ENCODE results near the gene AMPD3. TPM values are rescaled to one million over a fixed set of nuclear protein-coding genes. Genes with fewer than 3 reads are reported as not detected.

AMPD3 gene
- total RNA-seq, 2 experiments from 2014 or later = 20.2 to 20.7 TPM

GRCh38 chr11:10539339-10539738 lies 84.3 kb downstream of the AMPD3 start:
- Mint-ChIP-seq H3K4me3 (peak overlapping the region; percentile 88), H3K27ac (no peak overlapping the region), H3K4me1 (peaks cover 30% of the 10 kb centered on the region), H3K27me3 (no peaks in the 10 kb centered on the region), H3K36me3 (peaks cover 3% of the 10 kb centered on the region), H3K9me3 (no peaks in the 10 kb centered on the region)
- no peak for DNase-seq

- H3K27me3 Mint-ChIP-seq = no peaks in the 10 kb centered on the region
- DNase-seq = no peak
- peaks cover 3% of the 10 kb centered on the region for H3K36me3 Mint-ChIP-seq
- peak overlapping the region; percentile 83 for H3K27ac Mint-ChIP-seq
- H3K9me3 Mint-ChIP-seq = no peaks in the 10 kb centered on the region
- peak overlapping the region; percentile 88 for H3K4me3 Mint-ChIP-seq
- peaks cover 30% of the 10 kb centered on the region for H3K4me1 Mint-ChIP-seq
Observed at GRCh38 chr11:10540546-10540914, 85.5 kb downstream of the AMPD3 start.

DNA sequence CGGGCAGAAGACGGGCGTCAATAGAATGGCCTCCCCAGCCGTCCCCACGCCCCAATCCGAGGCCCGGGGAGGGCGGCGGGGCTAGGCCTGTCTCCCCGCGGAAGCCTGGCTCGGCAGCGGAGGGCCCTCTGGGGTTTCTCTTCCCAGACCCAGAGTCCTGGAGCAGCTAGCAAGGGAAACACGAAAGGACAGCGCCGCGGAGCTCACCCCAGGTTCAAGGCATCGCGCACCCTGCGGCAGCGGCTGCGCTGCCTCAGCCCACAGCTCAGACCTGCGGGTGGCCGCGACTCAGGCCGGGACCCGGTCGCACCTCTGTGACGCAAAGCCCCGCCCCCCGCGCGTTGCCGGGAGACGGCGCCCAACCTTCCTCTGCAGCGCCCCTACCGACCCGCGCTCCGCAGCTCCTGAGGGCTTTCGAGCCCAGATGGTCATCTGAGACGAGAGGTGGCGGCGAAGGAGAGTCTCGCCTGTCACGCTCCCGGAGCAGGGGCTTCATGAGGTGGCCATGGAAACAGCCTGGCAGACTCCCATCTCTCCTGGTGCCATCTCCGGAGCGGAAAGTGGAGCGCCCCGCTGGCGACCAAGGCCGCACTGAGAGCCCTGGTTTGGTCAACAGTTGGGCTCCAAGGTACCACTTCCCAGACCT lies 86.0 kb downstream of the AMPD3 start, which contains the start of gene RNF141:
TSS of gene RNF141 (minus strand) at position 273 of the 646 bp plus-strand sequence. CDS start 7,029 bp downstream, outside the sequence.
- Mint-ChIP-seq H3K4me1 (peaks cover 26% of the 10 kb centered on the region), H3K27me3 (no peaks in the 10 kb centered on the region), H3K9me3 (no peaks in the 10 kb centered on the region), H3K27ac (peak within 1 kb of the TSS; percentile 83), H3K36me3 (peaks cover 2% of the 10 kb centered on the region), H3K4me3 (peak within 1 kb of the TSS; percentile 88)
- DNase-seq = peak; percentile 97

DNA sequence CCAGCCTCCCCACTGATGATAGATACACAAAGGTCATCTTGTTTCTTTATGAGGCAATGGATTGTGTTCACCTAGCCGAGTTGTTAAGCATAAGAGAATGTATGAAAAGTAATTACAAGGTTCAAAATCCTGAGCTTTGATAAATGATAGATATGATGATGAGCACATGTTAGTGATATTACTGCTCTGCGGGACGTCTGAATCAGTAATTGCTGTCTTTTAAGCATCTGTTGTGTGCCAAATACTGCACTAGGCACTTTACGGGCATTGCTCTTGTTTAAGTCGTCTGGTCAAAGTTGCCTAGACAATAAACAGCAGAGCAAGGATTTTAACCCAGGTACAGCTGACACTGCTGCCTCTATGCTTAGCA lies 86.5 kb downstream of the AMPD3 start:
- H3K4me3 Mint-ChIP-seq = peak overlapping the region; percentile 88
- H3K4me1 Mint-ChIP-seq = peaks cover 21% of the 10 kb centered on the region
- no peaks in the 10 kb centered on the region for H3K27me3 Mint-ChIP-seq
- peaks cover 2% of the 10 kb centered on the region for H3K36me3 Mint-ChIP-seq
- H3K9me3 Mint-ChIP-seq = no peaks in the 10 kb centered on the region
- no peak for DNase-seq
- H3K27ac Mint-ChIP-seq = peak overlapping the region; percentile 44

GRCh38 chr11:10542776-10543175 lies 87.7 kb downstream of the AMPD3 start:
- H3K36me3 Mint-ChIP-seq = peaks cover 2% of the 10 kb centered on the region
- no peak for DNase-seq
- no peaks in the 10 kb centered on the region for H3K9me3 Mint-ChIP-seq
- peaks cover 16% of the 10 kb centered on the region for H3K4me1 Mint-ChIP-seq
- peaks cover 5% of the 10 kb centered on the region for H3K27me3 Mint-ChIP-seq
- H3K4me3 Mint-ChIP-seq = no peak overlapping the region
- H3K27ac Mint-ChIP-seq = no peak overlapping the region

- Mint-ChIP-seq H3K4me3 (no peak overlapping the region), H3K4me1 (peaks cover 10% of the 10 kb centered on the region), H3K27me3 (peaks cover 11% of the 10 kb centered on the region), H3K9me3 (no peaks in the 10 kb centered on the region), H3K36me3 (no peaks in the 10 kb centered on the region), H3K27ac (no peak overlapping the region)
- no peak for DNase-seq
Observed at GRCh38 chr11:10543782-10544181, 88.7 kb downstream of the AMPD3 start.

- peaks cover 3% of the 10 kb centered on the region for H3K4me1 Mint-ChIP-seq
- no peaks in the 10 kb centered on the region for H3K36me3 Mint-ChIP-seq
- no peaks in the 10 kb centered on the region for H3K9me3 Mint-ChIP-seq
- no peak overlapping the region for H3K27ac Mint-ChIP-seq
- no peak overlapping the region for H3K4me3 Mint-ChIP-seq
- no peak for DNase-seq
- peaks cover 11% of the 10 kb centered on the region for H3K27me3 Mint-ChIP-seq
Observed at GRCh38 chr11:10544491-10545465, 89.7 kb downstream of the AMPD3 start.

- no peak overlapping the region for H3K27ac Mint-ChIP-seq
- H3K4me1 Mint-ChIP-seq = no peaks in the 10 kb centered on the region
- peaks cover 11% of the 10 kb centered on the region for H3K27me3 Mint-ChIP-seq
- H3K4me3 Mint-ChIP-seq = no peak overlapping the region
- DNase-seq = no peak
- H3K9me3 Mint-ChIP-seq = peaks cover 4% of the 10 kb centered on the region
- H3K36me3 Mint-ChIP-seq = no peaks in the 10 kb centered on the region
Observed at GRCh38 chr11:10550503-10551289, 95.6 kb downstream of the AMPD3 start.

- Mint-ChIP-seq H3K27me3 (peaks cover 11% of the 10 kb centered on the region), H3K27ac (no peak overlapping the region), H3K9me3 (peaks cover 4% of the 10 kb centered on the region), H3K4me3 (no peak overlapping the region), H3K36me3 (no peaks in the 10 kb centered on the region), H3K4me1 (no peaks in the 10 kb centered on the region)
- no peak for DNase-seq
Observed at GRCh38 chr11:10551290-10551592, 96.2 kb downstream of the AMPD3 start.

- no peak overlapping the region for H3K4me3 Mint-ChIP-seq
- no peak overlapping the region for H3K27ac Mint-ChIP-seq
- H3K27me3 Mint-ChIP-seq = peaks cover 15% of the 10 kb centered on the region
- no peaks in the 10 kb centered on the region for H3K4me1 Mint-ChIP-seq
- H3K9me3 Mint-ChIP-seq = peaks cover 4% of the 10 kb centered on the region
- DNase-seq = no peak
- no peaks in the 10 kb centered on the region for H3K36me3 Mint-ChIP-seq
Observed at GRCh38 chr11:10551845-10552352, 96.8 kb downstream of the AMPD3 start.

DNA sequence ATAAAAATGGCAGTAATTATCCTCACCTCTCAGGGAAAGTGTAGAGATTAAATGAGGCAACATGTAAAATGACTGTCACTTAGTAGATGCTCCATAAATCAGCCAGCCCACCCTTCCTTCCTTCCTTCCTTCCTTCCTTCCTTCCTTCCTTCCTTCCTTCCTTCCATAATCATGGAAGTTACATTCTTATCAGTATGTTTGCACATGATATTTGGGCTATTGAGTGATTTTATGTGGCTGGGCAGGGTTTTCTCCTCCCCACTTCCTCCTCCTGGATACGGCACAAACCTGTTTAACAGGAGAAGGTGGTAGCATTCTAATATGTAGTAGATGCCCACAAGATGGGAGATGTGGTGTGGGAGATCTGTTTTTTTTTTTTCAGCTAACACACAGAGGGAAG lies 101.5 kb downstream of the AMPD3 start:
- no peak overlapping the region for H3K4me3 Mint-ChIP-seq
- peaks cover 4% of the 10 kb centered on the region for H3K9me3 Mint-ChIP-seq
- DNase-seq = no peak
- no peaks in the 10 kb centered on the region for H3K4me1 Mint-ChIP-seq
- H3K27me3 Mint-ChIP-seq = peaks cover 9% of the 10 kb centered on the region
- H3K27ac Mint-ChIP-seq = no peak overlapping the region
- no peaks in the 10 kb centered on the region for H3K36me3 Mint-ChIP-seq

Other genes with a start within 250 kb of the AMPD3 start
- gene SBF2, start 161.0 kb upstream of the AMPD3 start, total RNA-seq = 1 to 10 TPM; 6.0 to 6.1 TPM
- gene ADM, start 150.2 kb upstream of the AMPD3 start, total RNA-seq = 1 to 10 TPM; 1.5 to 2.1 TPM
- 10 to 100 TPM; 17.8 to 18.0 TPM for gene RNF141, start 85.9 kb downstream of the AMPD3 start, total RNA-seq
- gene LYVE1, start 113.4 kb downstream of the AMPD3 start, total RNA-seq = not detected
- not detected for gene IRAG1, start 238.5 kb downstream of the AMPD3 start, total RNA-seq